A673 (cell line): ENCODE data around the gene GOLGA1. TPM values are rescaled to one million over a fixed set of nuclear protein-coding genes. Genes with fewer than 3 reads are reported as not detected.
A peak's percentile ranks its signal among the peaks of the same experiment; 100 is the strongest.

Experiments
- BruUV-seq: library from RNA; stranded (reverse); fragments of 400-500 nt; replicated peaks from 2 replicates; lab custom pipeline; 2021; lab: Mats Ljungman, UMichigan
- CTCF ChIA-PET: fragments of 300-600 bp; sonication (Branson Sonifier 250); formaldehyde crosslinking; loops from one replicate; lab custom pipeline; 2022; ENCODE audit warnings: antibody characterized with exemption; lab: Charles Lee
- POLR2A ChIA-PET: fragments of 300-600 bp; sonication (Branson Sonifier 250); formaldehyde crosslinking; loops from one replicate; lab custom pipeline; 2022; ENCODE audit warnings: antibody characterized with exemption; ENCODE audit not compliant: low non-redundant PET; lab: Charles Lee
- DNase-seq: peaks from one replicate; pipeline ENCODE4 v3.0.0-alpha.2; 2015; ENCODE audit warnings: low spot score
- H3K27ac ChIP-seq: fragments of 200-600 bp; sonication (generic); 2 replicates; pipeline ENCODE4 v1.5.1; 2016; ENCODE audit warnings: mixed run types, low read depth, mild to moderate bottlenecking, mixed read lengths, antibody characterized with exemption, low read length; ENCODE audit not compliant: poor library complexity, severe bottlenecking
- H3K27me3 ChIP-seq: fragments of 200-600 bp; sonication (generic); replicated peaks from 2 replicates; pipeline ENCODE4 v1.6.1; 2017; ENCODE audit warnings: mixed run types, low read depth, mild to moderate bottlenecking, mixed read lengths, antibody characterized with exemption, low read length; ENCODE audit not compliant: insufficient read depth, poor library complexity
- H3K36me3 ChIP-seq: fragments of 200-600 bp; sonication (generic); 2 replicates; pipeline ENCODE4 v1.6.1; 2016; ENCODE audit warnings: mixed run types, mild to moderate bottlenecking, mixed read lengths, antibody characterized with exemption, low read length; ENCODE audit not compliant: insufficient read depth, poor library complexity, severe bottlenecking
- H3K4me1 ChIP-seq: fragments of 200-600 bp; sonication (generic); 2 replicates; pipeline ENCODE4 v1.6.1; 2017; ENCODE audit warnings: mixed run types, mild to moderate bottlenecking, mixed read lengths, antibody characterized with exemption, low read length; ENCODE audit not compliant: insufficient read depth, poor library complexity, severe bottlenecking
- H3K4me3 ChIP-seq: fragments of 200-600 bp; sonication (generic); 2 replicates; pipeline ENCODE4 v1.5.1; 2016; ENCODE audit warnings: low read depth, mixed run types, mild to moderate bottlenecking, mixed read lengths, low read length; ENCODE audit not compliant: poor library complexity, severe bottlenecking
- H3K9me3 ChIP-seq: fragments of 200-600 bp; sonication (generic); 2 replicates; pipeline ENCODE4 v1.6.1; 2016; ENCODE audit warnings: mixed run types, low read depth, mild to moderate bottlenecking, mixed read lengths, antibody characterized with exemption, low read length; ENCODE audit not compliant: poor library complexity, severe bottlenecking
- EZH2 ChIP-seq: fragments of 200-600 bp; sonication (generic); IDR thresholded peaks from 2 replicates; pipeline ENCODE4 v1.6.1; 2017; ENCODE audit warnings: borderline replicate concordance, low read depth, mild to moderate bottlenecking, mixed read lengths, antibody characterized with exemption, low read length; ENCODE audit not compliant: poor library complexity, severe bottlenecking
- intact Hi-C: fragments of 100-400 bp; cut with micrococcal nuclease; formaldehyde crosslinking; loops from one replicate; pipeline ENCODE4 v1.10.0; 2022; ENCODE audit not compliant: unreplicated experiment
- total RNA-seq: library from RNA; stranded (reverse); gene quantifications from 2 replicates; pipeline ENCODE4 v1.2.3, GENCODE V29; 2021
- TF ChIP-seq, protein P1 (sequence below): fragments of 300-800, 200-600 bp; sonication (generic); conservative IDR thresholded peaks from 2 replicates; pipeline ENCODE4 v1.5.1; 2017; ENCODE audit warnings: low read depth, mild to moderate bottlenecking, antibody characterized with exemption, low read length, moderate library complexity, mixed read lengths

The GOLGA1 gene
- total RNA-seq, 1 experiment from 2014 or later: 21.7 TPM

DNA sequence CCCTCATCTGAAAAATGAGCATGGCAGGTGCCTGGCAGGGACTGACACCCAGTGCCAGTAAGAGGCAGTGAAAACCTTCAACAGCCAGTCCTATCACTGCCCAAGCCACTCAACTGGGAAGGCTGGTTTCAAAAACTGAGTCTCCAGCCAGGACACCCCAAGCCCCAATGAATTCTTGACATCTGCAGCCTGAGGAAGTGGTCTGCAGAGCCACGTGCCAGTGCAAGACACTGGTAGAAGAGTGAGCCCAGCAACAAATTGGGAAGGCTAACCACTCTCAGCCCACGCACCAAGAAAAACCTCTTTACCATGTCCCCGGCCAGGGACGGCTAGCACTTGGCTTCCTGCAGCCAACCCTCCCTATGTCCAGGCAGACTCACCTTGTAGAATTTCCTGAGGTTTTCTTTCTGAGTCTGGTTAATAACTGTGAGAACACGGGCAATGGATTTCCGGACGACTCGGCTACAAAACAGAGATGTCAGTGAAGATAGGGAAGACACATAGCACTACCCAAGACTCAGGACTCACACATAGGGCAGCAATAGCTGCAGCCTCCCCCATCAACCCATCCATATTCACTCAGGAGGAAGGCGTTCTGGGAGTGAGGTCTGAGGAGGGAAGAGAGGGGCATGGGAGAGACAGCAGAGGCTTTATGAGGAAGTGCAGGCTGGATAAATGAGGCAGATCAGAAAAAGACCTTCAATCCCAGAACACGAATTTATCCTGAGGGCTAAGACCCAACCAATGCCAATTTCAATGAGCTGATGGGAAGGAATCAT is 80.9 kb downstream of the GOLGA1 start:
- CTCF ChIA-PET: no interaction called here
- no TSS peak for BruUV-seq
- no peak for DNase-seq
- Histone ChIP-seq H3K36me3 (peaks cover 50% of the 10 kb centered on the region), H3K27ac (peak overlapping the region; percentile 98), H3K4me3 (peak overlapping the region; percentile 96), H3K4me1 (peaks cover 30% of the 10 kb centered on the region), H3K9me3 (no peaks in the 10 kb centered on the region), H3K27me3 (no peaks in the 10 kb centered on the region)
- TF ChIP-seq EZH2: no peak
- TF ChIP-seq, protein P1, sequence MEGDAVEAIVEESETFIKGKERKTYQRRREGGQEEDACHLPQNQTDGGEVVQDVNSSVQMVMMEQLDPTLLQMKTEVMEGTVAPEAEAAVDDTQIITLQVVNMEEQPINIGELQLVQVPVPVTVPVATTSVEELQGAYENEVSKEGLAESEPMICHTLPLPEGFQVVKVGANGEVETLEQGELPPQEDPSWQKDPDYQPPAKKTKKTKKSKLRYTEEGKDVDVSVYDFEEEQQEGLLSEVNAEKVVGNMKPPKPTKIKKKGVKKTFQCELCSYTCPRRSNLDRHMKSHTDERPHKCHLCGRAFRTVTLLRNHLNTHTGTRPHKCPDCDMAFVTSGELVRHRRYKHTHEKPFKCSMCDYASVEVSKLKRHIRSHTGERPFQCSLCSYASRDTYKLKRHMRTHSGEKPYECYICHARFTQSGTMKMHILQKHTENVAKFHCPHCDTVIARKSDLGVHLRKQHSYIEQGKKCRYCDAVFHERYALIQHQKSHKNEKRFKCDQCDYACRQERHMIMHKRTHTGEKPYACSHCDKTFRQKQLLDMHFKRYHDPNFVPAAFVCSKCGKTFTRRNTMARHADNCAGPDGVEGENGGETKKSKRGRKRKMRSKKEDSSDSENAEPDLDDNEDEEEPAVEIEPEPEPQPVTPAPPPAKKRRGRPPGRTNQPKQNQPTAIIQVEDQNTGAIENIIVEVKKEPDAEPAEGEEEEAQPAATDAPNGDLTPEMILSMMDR: no peak
- intact Hi-C loops: loop anchor here (10.0 kb wide), 3 partner anchors 285 to 515 kb away; partner anchors contain the start of genes PSMB7 and SCAI
- POLR2A ChIA-PET: interaction anchor here (0.6 to 0.7 kb wide), 2 partner anchors 32 to 266 kb away, joined by 4 to 9 read pairs; no protein-coding TSS in a partner anchor

DNA sequence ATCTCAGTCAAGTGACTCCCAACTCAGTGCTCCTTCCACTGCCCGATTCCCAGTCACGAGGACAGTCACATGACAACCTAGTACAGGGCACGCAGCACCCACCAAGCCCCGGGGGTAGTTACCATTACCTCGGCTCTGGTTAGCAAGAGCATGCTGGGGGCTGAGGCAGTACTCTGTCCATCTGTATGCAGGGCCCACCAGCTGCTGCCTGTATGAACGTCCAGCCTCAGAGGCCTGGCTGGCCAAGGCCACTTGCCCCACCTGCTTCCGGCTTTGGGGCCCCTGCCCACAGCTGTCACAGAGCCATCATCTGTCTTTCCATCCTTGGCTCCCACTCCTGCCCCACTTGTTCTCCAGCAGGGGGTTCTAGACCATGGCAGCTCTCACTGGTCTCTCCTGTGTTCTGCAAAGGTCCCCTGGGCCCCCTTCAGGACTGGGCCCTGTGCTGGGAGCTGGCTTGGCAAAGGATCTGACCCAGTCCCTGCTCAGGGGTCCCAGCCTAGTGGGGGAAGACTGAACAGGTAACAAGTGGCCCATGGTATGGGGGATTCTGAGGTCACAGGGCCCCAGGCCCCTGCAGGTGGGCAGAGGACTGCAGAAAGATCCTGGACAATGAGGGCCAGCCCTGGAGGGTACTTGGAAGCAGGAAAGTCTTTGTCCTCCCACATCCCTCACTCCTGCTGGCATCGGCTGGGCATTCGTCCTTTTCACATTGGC is 82.4 kb downstream of the GOLGA1 start:
- BruUV-seq: no TSS peak
- Histone ChIP-seq H3K9me3 (no peaks in the 10 kb centered on the region), H3K36me3 (peaks cover 50% of the 10 kb centered on the region), H3K4me3 (no peak overlapping the region), H3K27me3 (no peaks in the 10 kb centered on the region), H3K4me1 (peaks cover 27% of the 10 kb centered on the region), H3K27ac (peak overlapping the region; percentile 98)
- ChIA-PET POLR2A (no interaction called here), CTCF (no interaction called here)
- no peak for DNase-seq
- TF ChIP-seq, protein P1: no peak
- intact Hi-C loops: loop anchor here (10.0 kb wide), 3 partner anchors 286 to 516 kb away; partner anchors contain the start of genes PSMB7 and SCAI

DNA sequence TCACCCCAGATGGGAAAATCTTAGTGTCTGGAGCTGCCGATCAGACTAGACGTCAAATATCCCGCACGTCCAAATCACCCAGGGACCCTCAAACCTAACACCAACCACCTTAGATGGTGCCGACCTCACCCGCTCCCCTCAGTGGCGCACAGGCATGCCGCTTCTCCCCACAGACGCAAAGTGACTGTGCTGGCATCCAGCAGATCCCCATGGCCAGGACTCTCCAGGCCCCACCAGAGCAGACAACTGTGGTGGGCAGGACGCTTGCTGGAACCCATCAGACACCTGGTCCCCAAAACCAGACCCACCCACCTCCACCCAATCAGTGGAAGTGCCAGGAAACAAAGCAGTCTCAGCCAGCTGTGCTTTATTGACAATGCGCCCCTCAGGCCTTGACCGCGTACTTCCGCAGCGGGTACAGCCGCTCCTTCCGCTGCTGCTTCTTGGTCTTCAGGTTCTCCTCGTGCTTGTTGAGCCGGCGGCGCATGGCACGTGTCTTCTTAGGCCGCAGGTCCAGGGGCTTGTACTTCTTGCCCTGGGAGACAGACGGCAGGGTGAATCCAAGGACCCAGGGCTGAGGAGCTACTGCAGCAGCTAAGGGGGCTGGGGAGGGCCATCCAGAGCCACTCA is 83.2 kb downstream of the GOLGA1 start:
- H3K4me3 ChIP-seq: no peak overlapping the region
- H3K27me3 ChIP-seq: no peaks in the 10 kb centered on the region
- BruUV-seq: no TSS peak
- H3K27ac ChIP-seq: no peak overlapping the region
- intact Hi-C loops: loop anchor here (10.0 kb wide), 3 partner anchors 287 to 517 kb away; partner anchors contain the start of genes PSMB7 and SCAI
- no peak for DNase-seq
- H3K4me1 ChIP-seq: peaks cover 25% of the 10 kb centered on the region
- H3K36me3 ChIP-seq: peaks cover 50% of the 10 kb centered on the region
- no peaks in the 10 kb centered on the region for H3K9me3 ChIP-seq
- ChIA-PET CTCF (interaction anchor here (1.1 kb wide), 1 partner anchor 240 kb away, joined by 3 read pairs; no protein-coding TSS in a partner anchor), POLR2A (no interaction called here)
- TF ChIP-seq, protein P1: no peak
- TF ChIP-seq EZH2: no peak
